Dedifferentiated amniotic fluid mesenchymal stem cell (primary cell): ENCODE results near the gene MYCBP2.
"Not testable (repeated sequence)": the region's sequence is repeated elsewhere in the genome, so short reads cannot be mapped to it uniquely, and the experiment has no call there.

Experiments
- DNase-seq: peaks from one replicate; pipeline ENCODE4 v3.0.0-alpha.2; 2016; ENCODE audit errors: extremely low spot score

MYCBP2 gene

GRCh38 chr13:77326905-77327604 lies at the start of gene MYCBP2:
Gene MYCBP2, minus strand, starts transcription at chr13:77327094. Its CDS starts 319 bp downstream, at chr13:77326775.
- peak; percentile 99 for DNase-seq

- no peak for DNase-seq
These were observed 48.7 kb upstream of the MYCBP2 start for GRCh38 chr13:77375560-77376108.

- no peak for DNase-seq
These were observed 47.9 kb upstream of the MYCBP2 start for GRCh38 chr13:77374786-77375185.

GRCh38 chr13:77374339-77374738 lies 47.4 kb upstream of the MYCBP2 start:
- no peak for DNase-seq

GRCh38 chr13:77373502-77373901 lies 46.6 kb upstream of the MYCBP2 start:
- no peak for DNase-seq

GRCh38 chr13:77372275-77372674 lies 45.4 kb upstream of the MYCBP2 start:
- DNase-seq: no peak

GRCh38 chr13:77370888-77371287 lies 44.0 kb upstream of the MYCBP2 start:
- no peak for DNase-seq

- DNase-seq: no peak
These were observed 35.3 kb upstream of the MYCBP2 start for GRCh38 chr13:77362166-77362565.

- no peak for DNase-seq
These were observed 33.3 kb upstream of the MYCBP2 start for GRCh38 chr13:77360032-77360685.

- no peak for DNase-seq
These were observed 32.3 kb upstream of the MYCBP2 start for GRCh38 chr13:77359171-77359570.

GRCh38 chr13:77358001-77358400 lies 31.1 kb upstream of the MYCBP2 start:
- DNase-seq: no peak

- no peak for DNase-seq
These were observed 29.3 kb upstream of the MYCBP2 start for GRCh38 chr13:77356155-77356554.

- no peak for DNase-seq
These were observed 27.1 kb upstream of the MYCBP2 start for GRCh38 chr13:77353995-77354394.

GRCh38 chr13:77351315-77351714 lies 24.4 kb upstream of the MYCBP2 start:
- no peak for DNase-seq

GRCh38 chr13:77350811-77351210 lies 23.9 kb upstream of the MYCBP2 start:
- no peak for DNase-seq

- no peak for DNase-seq
These were observed 22.5 kb upstream of the MYCBP2 start for GRCh38 chr13:77349365-77349764.

- not testable (repeated sequence) for DNase-seq
These were observed 20.5 kb upstream of the MYCBP2 start for GRCh38 chr13:77347351-77347750.

- DNase-seq: no peak
These were observed 18.4 kb upstream of the MYCBP2 start for GRCh38 chr13:77345150-77345780.

- no peak for DNase-seq
These were observed 16.9 kb upstream of the MYCBP2 start for GRCh38 chr13:77343841-77344240.

GRCh38 chr13:77339408-77339807 lies 12.5 kb upstream of the MYCBP2 start:
- no peak for DNase-seq

GRCh38 chr13:77338961-77339401 lies 12.1 kb upstream of the MYCBP2 start:
- DNase-seq: no peak

GRCh38 chr13:77338329-77338728 lies 11.4 kb upstream of the MYCBP2 start:
- DNase-seq: no peak

- DNase-seq: no peak
These were observed 10.3 kb upstream of the MYCBP2 start for GRCh38 chr13:77337159-77337558.
